GM11168 (cell line): ENCODE measurements around the gene DNAJB1.
"Not testable (repeated sequence)": the region's sequence is repeated elsewhere in the genome, so short reads cannot be mapped to it uniquely, and the experiment has no call there.

Experiments
- in situ Hi-C: fragments of 300-500 bp; cut with MboI; formaldehyde crosslinking; loops from one replicate; pipeline ENCODE4 v1.12.0; 2022; ENCODE audit warnings: low sequenced_read_pairs; ENCODE audit not compliant: unreplicated experiment

Gene DNAJB1

GRCh38 chr19:14526423-14526822, 8.2 kb upstream of the DNAJB1 start:
- in situ Hi-C loops: no loop called here

- in situ Hi-C loops: no loop called here
Observed at GRCh38 chr19:14525729-14526128, 7.5 kb upstream of the DNAJB1 start.

GRCh38 chr19:14520543-14520942, 2.3 kb upstream of the DNAJB1 start:
- in situ Hi-C loops: no loop called here

GRCh38 chr19:14519860-14520407, 1.7 kb upstream of the DNAJB1 start:
- in situ Hi-C loops: no loop called here

- in situ Hi-C loops: no loop called here
Observed at GRCh38 chr19:14519245-14519859, 1.2 kb upstream of the DNAJB1 start.

GRCh38 chr19:14517446-14517839, 754 bp downstream of the DNAJB1 start:
- in situ Hi-C loops: no loop called here

- in situ Hi-C loops: no loop called here
Observed at GRCh38 chr19:14516746-14517438, 1.3 kb downstream of the DNAJB1 start.

- in situ Hi-C loops: no loop called here
Observed at GRCh38 chr19:14516048-14516534, 2.1 kb downstream of the DNAJB1 start.

- in situ Hi-C loops: no loop called here
Observed at GRCh38 chr19:14515501-14516047, 2.6 kb downstream of the DNAJB1 start.

GRCh38 chr19:14514215-14514863, 3.9 kb downstream of the DNAJB1 start:
- in situ Hi-C loops: no loop called here

GRCh38 chr19:14512406-14512961, 5.7 kb downstream of the DNAJB1 start:
- in situ Hi-C loops: no loop called here

- in situ Hi-C loops: no loop called here
Observed at GRCh38 chr19:14511229-14511593, 7.0 kb downstream of the DNAJB1 start.

- in situ Hi-C loops: no loop called here
Observed at GRCh38 chr19:14510311-14511228, 7.6 kb downstream of the DNAJB1 start.

- in situ Hi-C loops: no loop called here
Observed at GRCh38 chr19:14507704-14508542, 10.3 kb downstream of the DNAJB1 start.

- in situ Hi-C loops: no loop called here
Observed at GRCh38 chr19:14505488-14506239, 12.5 kb downstream of the DNAJB1 start.

GRCh38 chr19:14504575-14504974, 13.6 kb downstream of the DNAJB1 start:
- in situ Hi-C loops: not testable (repeated sequence)

GRCh38 chr19:14503285-14503684, 14.9 kb downstream of the DNAJB1 start:
- in situ Hi-C loops: no loop called here
